Measurements from ENCODE around the gene PPP6R2. TPM values are rescaled to one million over a fixed set of nuclear protein-coding genes. Genes with fewer than 3 reads are reported as not detected.

PPP6R2 gene
- total and polyA plus RNA-seq, 9 of the 15 experiments (the other 6 are each of a cell fraction or from before 2014, with no cell fraction given) = 0.32 to 39.8 (median 21.4) TPM

GRCh38 chr22:50307890-50308596 is 35.1 kb upstream of the PPP6R2 start:
- ATAC-seq (no peak), DNase-seq (ENCODE audit: extremely low read depth in 1 of 4, low spot score in 3 of 4) (no peak), FAIRE-seq (no peak)
- in situ Hi-C loops (cut with MboI) = no loop called here
- no peak overlapping the region for H3K4me3 ChIP-seq
- H3K9me3 ChIP-seq (replicated peaks; ENCODE audit: control insufficient read depth, insufficient read depth, low read depth, low read length) = no peaks in the 10 kb centered on the region
- no peaks in the 10 kb centered on the region for H3K9me1 ChIP-seq (ENCODE audit: control insufficient read depth, insufficient read depth, low read length)
- peak overlapping the region; percentile 57; the same call in 1 of the 3 replicates for H3K27ac ChIP-seq (ENCODE audit: extremely low read depth, low read depth, low read length)
- no peaks in the 10 kb centered on the region for H4K20me1 ChIP-seq (replicated peaks; ENCODE audit: control insufficient read depth, insufficient read depth, low read length)
- no peak overlapping the region; the same call in none of the 2 replicates for H3K4me2 ChIP-seq (ENCODE audit: insufficient read depth, low read length)
- intact Hi-C loops (cut with micrococcal nuclease) = no loop called here
- TF ChIP-seq PCBP1 (IDR thresholded peaks at IDR 0.05; ENCODE audit: low read depth, low read length, poor library complexity, severe bottlenecking) (peak; percentile 77), USF1 (CRISPR knock-in tag; IDR thresholded peaks at IDR 0.05) (no peak), U2AF2 (optimal IDR thresholded peaks at IDR 0.05; ENCODE audit: low read depth, low read length) (no peak), PHF8 (IDR thresholded peaks at IDR 0.05; ENCODE audit: borderline replicate concordance, low read length) (0 out of 2 replicates have a peak, but pooled peaks have one; percentile 18), POLR2G (IDR thresholded peaks at IDR 0.05; ENCODE audit: low read depth, low read length) (peak; percentile 40), KDM1A (IDR thresholded peaks at IDR 0.05) (peak in 1 of 2 experiments; percentile 79; a peak in 1 of 4 replicates), ZFX (CRISPR knock-in tag; IDR thresholded peaks at IDR 0.05) (peak; percentile 31; the same call in 1 of the 2 replicates), VEZF1 (CRISPR knock-in tag; IDR thresholded peaks at IDR 0.05) (0 out of 2 replicates have a peak, but pooled peaks have one; percentile 4)
- WGBS (ENCODE audit: insufficient coverage, low coverage, missing lambda C conversion rate) = 60% methylated on average over 7 of the region's 19 CpGs
- no peak overlapping the region for H2AFZ ChIP-seq (ENCODE audit: low read depth, low read length)
- peaks cover 34 to 87% of the 10 kb centered on the region in 2 experiments for H3K4me1 ChIP-seq (replicated peaks in 1 of 2; ENCODE audit: control insufficient read depth in 2 of 2, insufficient read depth in 2 of 2, low read length in 2 of 2)
- no peaks in the 10 kb centered on the region for H3K27me3 ChIP-seq (ENCODE audit: control insufficient read depth in 2 of 2, insufficient read depth in 2 of 2, low read length in 2 of 2)
- H3K36me3 ChIP-seq (ENCODE audit: control insufficient read depth, insufficient read depth, low read length) = no peaks in the 10 kb centered on the region
- H3K79me2 ChIP-seq (ENCODE audit: control insufficient read depth, insufficient read depth, low read length) = peaks cover 40% of the 10 kb centered on the region
- BruUV-seq (replicated peaks) = no TSS peak
- ChIA-PET POLR2A (interaction anchor here (1.1 to 1.4 kb wide), 2 partner anchors 14 to 46 kb away, joined by 3 to 4 read pairs; partner anchors contain the start of gene MAPK12), CTCF (ENCODE audit: low intra/inter-chr PET ratio) (no interaction called here)
- H3K9ac ChIP-seq (ENCODE audit: insufficient read depth in 1 of 2, low read depth in 2 of 2, low read length in 2 of 2) = peak overlapping the region in 1 of 2 experiments; percentile 83; a peak in 1 of 4 replicates
